Measurements from ENCODE around the gene RPS2. TPM values are rescaled to one million over a fixed set of nuclear protein-coding genes. Genes with fewer than 3 reads are reported as not detected.

RPS2 gene
- total RNA-seq, 1 donor from 2014 or later: 2,309 TPM

GRCh38 chr16:1998360-1998835 is 33.8 kb upstream of the RPS2 start:
- TF ChIP-seq CTCF (IDR thresholded peaks at IDR 0.05; ENCODE audit: unreplicated experiment): no peak
- Mint-ChIP-seq H3K27me3 (peaks cover 7% of the 10 kb centered on the region), H3K9me3 (ENCODE audit: low read depth) (no peaks in the 10 kb centered on the region), H3K4me3 (ENCODE audit: low read depth) (no peak overlapping the region), H3K27ac (no peak overlapping the region), H3K36me3 (ENCODE audit: insufficient read depth) (peaks cover 6% of the 10 kb centered on the region), H3K4me1 (ENCODE audit: low read depth) (no peaks in the 10 kb centered on the region)
- DNase-seq (ENCODE audit: low spot score, unreplicated experiment): no peak

GRCh38 chr16:1997494-1998359 is 33.1 kb upstream of the RPS2 start:
- peaks cover 6% of the 10 kb centered on the region for H3K36me3 Mint-ChIP-seq (ENCODE audit: insufficient read depth)
- H3K4me3 Mint-ChIP-seq (ENCODE audit: low read depth): no peak overlapping the region
- H3K27me3 Mint-ChIP-seq: peaks cover 8% of the 10 kb centered on the region
- no peak overlapping the region for H3K27ac Mint-ChIP-seq
- DNase-seq (ENCODE audit: low spot score, unreplicated experiment): no peak
- H3K9me3 Mint-ChIP-seq (ENCODE audit: low read depth): no peaks in the 10 kb centered on the region
- TF ChIP-seq CTCF (IDR thresholded peaks at IDR 0.05; ENCODE audit: unreplicated experiment): no peak
- no peaks in the 10 kb centered on the region for H3K4me1 Mint-ChIP-seq (ENCODE audit: low read depth)

- DNase-seq (ENCODE audit: low spot score, unreplicated experiment): no peak
- no peak overlapping the region for H3K4me3 Mint-ChIP-seq (ENCODE audit: low read depth)
- no peak overlapping the region for H3K27ac Mint-ChIP-seq
- TF ChIP-seq CTCF (IDR thresholded peaks at IDR 0.05; ENCODE audit: unreplicated experiment): no peak
- H3K36me3 Mint-ChIP-seq (ENCODE audit: insufficient read depth): peaks cover 4% of the 10 kb centered on the region
- no peaks in the 10 kb centered on the region for H3K9me3 Mint-ChIP-seq (ENCODE audit: low read depth)
- H3K4me1 Mint-ChIP-seq (ENCODE audit: low read depth): peaks cover 2% of the 10 kb centered on the region
- H3K27me3 Mint-ChIP-seq: peaks cover 26% of the 10 kb centered on the region
Observed at GRCh38 chr16:1993731-1994131, 29.1 kb upstream of the RPS2 start.

- Mint-ChIP-seq H3K9me3 (ENCODE audit: low read depth) (no peaks in the 10 kb centered on the region), H3K4me3 (ENCODE audit: low read depth) (no peak overlapping the region), H3K27me3 (peaks cover 32% of the 10 kb centered on the region), H3K36me3 (ENCODE audit: insufficient read depth) (peaks cover 2% of the 10 kb centered on the region), H3K4me1 (ENCODE audit: low read depth) (peaks cover 2% of the 10 kb centered on the region), H3K27ac (no peak overlapping the region)
- no peak for DNase-seq (ENCODE audit: low spot score, unreplicated experiment)
- TF ChIP-seq CTCF (IDR thresholded peaks at IDR 0.05; ENCODE audit: unreplicated experiment): no peak
Observed at GRCh38 chr16:1992704-1993317, 28.2 kb upstream of the RPS2 start.

- Mint-ChIP-seq H3K4me1 (ENCODE audit: low read depth) (peaks cover 2% of the 10 kb centered on the region), H3K4me3 (ENCODE audit: low read depth) (no peak overlapping the region), H3K9me3 (ENCODE audit: low read depth) (no peaks in the 10 kb centered on the region), H3K27me3 (peaks cover 32% of the 10 kb centered on the region), H3K27ac (no peak overlapping the region), H3K36me3 (ENCODE audit: insufficient read depth) (no peaks in the 10 kb centered on the region)
- no peak for TF ChIP-seq CTCF (IDR thresholded peaks at IDR 0.05; ENCODE audit: unreplicated experiment)
- peak; percentile 57 for DNase-seq (ENCODE audit: low spot score, unreplicated experiment)
Observed at GRCh38 chr16:1991948-1992703, 27.5 kb upstream of the RPS2 start.

Data from progenitor cell of endocrine pancreas (in vitro differentiated cells).